ENCODE measurements around the gene MYO9A.
"Not testable (repeated sequence)": the region's sequence is repeated elsewhere in the genome, so short reads cannot be mapped to it uniquely, and the experiment has no call there.

Gene MYO9A

GRCh38 chr15:71888797-71889196 is 229.2 kb downstream of the MYO9A start:
- TF ChIP-seq CTCF (IDR thresholded peaks at IDR 0.05; ENCODE audit: low read depth, low read length) (no peak), MAX (IDR thresholded peaks at IDR 0.05; ENCODE audit: low read depth, low read length) (no peak), MYC (IDR thresholded peaks at IDR 0.05; ENCODE audit: low read depth, low read length) (no peak), POLR2A (IDR thresholded peaks at IDR 0.05; ENCODE audit: extremely low read depth, insufficient read length) (no peak)
- DNase-seq (ENCODE audit: low read depth) = peak; percentile 1
- H3K4me3 ChIP-seq (ENCODE audit: low read depth, low read length) = no peak overlapping the region

- no peak overlapping the region for H3K4me3 ChIP-seq (ENCODE audit: low read depth, low read length)
- TF ChIP-seq MYC (IDR thresholded peaks at IDR 0.05; ENCODE audit: low read depth, low read length) = no peak
- no peak for TF ChIP-seq CTCF (IDR thresholded peaks at IDR 0.05; ENCODE audit: low read depth, low read length)
- no peak for TF ChIP-seq MAX (IDR thresholded peaks at IDR 0.05; ENCODE audit: low read depth, low read length)
- no peak for TF ChIP-seq POLR2A (IDR thresholded peaks at IDR 0.05; ENCODE audit: extremely low read depth, insufficient read length)
- DNase-seq (ENCODE audit: low read depth) = no peak
These were observed 232.6 kb downstream of the MYO9A start for GRCh38 chr15:71885390-71885789.

GRCh38 chr15:71883447-71883846 is 234.5 kb downstream of the MYO9A start:
- TF ChIP-seq POLR2A (IDR thresholded peaks at IDR 0.05; ENCODE audit: extremely low read depth, insufficient read length) = no peak
- TF ChIP-seq MYC (IDR thresholded peaks at IDR 0.05; ENCODE audit: low read depth, low read length) = no peak
- no peak for TF ChIP-seq MAX (IDR thresholded peaks at IDR 0.05; ENCODE audit: low read depth, low read length)
- TF ChIP-seq CTCF (IDR thresholded peaks at IDR 0.05; ENCODE audit: low read depth, low read length) = no peak
- no peak for DNase-seq (ENCODE audit: low read depth)
- no peak overlapping the region for H3K4me3 ChIP-seq (ENCODE audit: low read depth, low read length)

- H3K4me3 ChIP-seq (ENCODE audit: low read depth, low read length) = no peak overlapping the region
- TF ChIP-seq CTCF (IDR thresholded peaks at IDR 0.05; ENCODE audit: low read depth, low read length) (no peak), MAX (IDR thresholded peaks at IDR 0.05; ENCODE audit: low read depth, low read length) (no peak), POLR2A (IDR thresholded peaks at IDR 0.05; ENCODE audit: extremely low read depth, insufficient read length) (no peak), MYC (IDR thresholded peaks at IDR 0.05; ENCODE audit: low read depth, low read length) (no peak)
- no peak for DNase-seq (ENCODE audit: low read depth)
These were observed 237.7 kb downstream of the MYO9A start for GRCh38 chr15:71880276-71880675.

GRCh38 chr15:71874245-71874644 is 243.7 kb downstream of the MYO9A start:
- no peak for TF ChIP-seq MAX (IDR thresholded peaks at IDR 0.05; ENCODE audit: low read depth, low read length)
- TF ChIP-seq MYC (IDR thresholded peaks at IDR 0.05; ENCODE audit: low read depth, low read length) = no peak
- no peak for TF ChIP-seq POLR2A (IDR thresholded peaks at IDR 0.05; ENCODE audit: extremely low read depth, insufficient read length)
- TF ChIP-seq CTCF (IDR thresholded peaks at IDR 0.05; ENCODE audit: low read depth, low read length) = no peak
- no peak overlapping the region for H3K4me3 ChIP-seq (ENCODE audit: low read depth, low read length)
- DNase-seq (ENCODE audit: low read depth) = no peak

- not testable (repeated sequence) for DNase-seq (ENCODE audit: low read depth); H3K4me3 ChIP-seq (ENCODE audit: low read depth, low read length)
These were observed 259.7 kb downstream of the MYO9A start for GRCh38 chr15:71858232-71858631.
